HG02571 (cell line): ENCODE measurements around the gene LIN37.

Experiments used
- ATAC-seq: cut with Tn5 transposase; IDR thresholded peaks from one replicate; pipeline ENCODE4 v1.9.1; 2021; ENCODE audit warnings: mild to moderate bottlenecking, moderate library complexity; ENCODE audit not compliant: unreplicated experiment

The LIN37 gene

GRCh38 chr19:35734273-35734672 lies 14.1 kb upstream of the LIN37 start:
- ATAC-seq, result no peak

- ATAC-seq, result no peak
Measured at GRCh38 chr19:35734889-35735288, 13.5 kb upstream of the LIN37 start.

GRCh38 chr19:35736913-35737886 lies 11.2 kb upstream of the LIN37 start:
- no peak for ATAC-seq

- ATAC-seq, result no peak
Measured at GRCh38 chr19:35738021-35738886, 10.1 kb upstream of the LIN37 start.

GRCh38 chr19:35738887-35739229 lies 9.5 kb upstream of the LIN37 start:
- ATAC-seq, result no peak

GRCh38 chr19:35739275-35740107 lies 8.9 kb upstream of the LIN37 start:
- ATAC-seq, result no peak

GRCh38 chr19:35740108-35740422 lies 8.3 kb upstream of the LIN37 start:
- ATAC-seq, result peak; percentile 4

GRCh38 chr19:35740423-35741202 lies 7.8 kb upstream of the LIN37 start:
- ATAC-seq, result peak; percentile 57

GRCh38 chr19:35741203-35741515 lies 7.2 kb upstream of the LIN37 start:
- ATAC-seq, result no peak

- no peak for ATAC-seq
Measured at GRCh38 chr19:35742121-35742724, 6.2 kb upstream of the LIN37 start, which contains the start of gene IGFLR1. Gene IGFLR1, minus strand, starts transcription at chr19:35742452. Its CDS starts 1,272 bp downstream, at chr19:35741180.

- no peak for ATAC-seq
Measured at GRCh38 chr19:35743640-35744429, 4.5 kb upstream of the LIN37 start.

- ATAC-seq, result peak; percentile 39
Measured at GRCh38 chr19:35744430-35745327, 3.7 kb upstream of the LIN37 start.

GRCh38 chr19:35745328-35746086 lies 2.9 kb upstream of the LIN37 start, which contains the start of the genes PSENEN and U2AF1L4:
Gene PSENEN, plus strand, starts transcription at chr19:35745651. Its CDS starts 280 bp downstream, at chr19:35745931.
Gene U2AF1L4, minus strand, starts transcription at chr19:35745418. Its CDS starts 27 bp downstream, at chr19:35745391.
- peak; percentile 37 for ATAC-seq

GRCh38 chr19:35746087-35746462 lies 2.3 kb upstream of the LIN37 start:
- no peak for ATAC-seq

GRCh38 chr19:35746531-35746930 lies 1.8 kb upstream of the LIN37 start:
- no peak for ATAC-seq

- ATAC-seq, result no peak
Measured at GRCh38 chr19:35750167-35750566, 1.8 kb downstream of the LIN37 start.
